HepG2 (cell line): ENCODE results near the gene PWWP2A. TPM values are rescaled to one million over a fixed set of nuclear protein-coding genes. Genes with fewer than 3 reads are reported as not detected.

Experiments
- ATAC-seq: fragments of 200-7000 bp; cut with Tn5 transposase; 3 replicates; pipeline ENCODE4 v1.9.1; 2020; ENCODE audit warnings: mild to moderate bottlenecking, moderate library complexity
- Bru-seq: library from RNA; stranded (reverse); fragments of 400-500 nt; gene quantifications from one replicate; lab custom pipeline; 2021; lab: Mats Ljungman, UMichigan
- BruChase-seq, 2 experiments: library from RNA; stranded (reverse); fragments of 400-500 nt; gene quantifications; one replicate each; lab custom pipeline; 2021; lab: Mats Ljungman, UMichigan
- BruUV-seq: library from RNA; stranded (reverse); fragments of 400-500 nt; replicated peaks from 2 replicates; lab custom pipeline; 2021; lab: Mats Ljungman, UMichigan
- CTCF ChIA-PET: fragments of 300-600 bp; formaldehyde crosslinking; extraction: SDS; loops from one replicate; lab custom pipeline; 2021; ENCODE audit warnings: low total read pairs, inconsistent platforms, low intra/inter-chr PET ratio; lab: Yijun Ruan, JAX
- POLR2A ChIA-PET: fragments of 350-600 bp; sonication (Branson Sonifier 250); formaldehyde crosslinking; loops from one replicate; lab custom pipeline; 2020; ENCODE audit warnings: antibody characterized with exemption, inconsistent platforms; lab: Yijun Ruan, JAX
- DNase-seq: peaks from one replicate; pipeline ENCODE4 v3.0.0-alpha.2; 2015; ENCODE audit warnings: low spot score
- FAIRE-seq: peaks from 3 replicates; lab custom pipeline; 2011; peaks lifted over from hg19 to GRCh38; lab: Jason Lieb, UNC
- H2AFZ ChIP-seq: one replicate; pipeline ENCODE4 v1.6.1; 2011; ENCODE audit warnings: low read length, inconsistent platforms
- H3K27ac ChIP-seq: fragments of 300-600 bp; 3 replicates; pipeline ENCODE4 v1.8.0; 2011; ENCODE audit warnings: mixed run types, mild to moderate bottlenecking, mixed read lengths, low read length, inconsistent platforms; ENCODE audit not compliant: insufficient read depth; ENCODE audit errors: extremely low read length
- H3K27me3 ChIP-seq, 2 experiments: fragments of 200-600 bp in 1 of 2; 2 replicates in 1 of 2; 3 replicates in 1 of 2; pipeline versions ENCODE4 v1.6.0 to v1.8.0; 2011; ENCODE audit warnings: low read length in 2 of 2, mild to moderate bottlenecking in 2 of 2, moderate library complexity in 2 of 2, inconsistent platforms in 1 of 2; ENCODE audit not compliant: insufficient read depth in 2 of 2, control insufficient read depth in 1 of 2
- H3K36me3 ChIP-seq, 2 experiments: fragments of 200-600 bp in 1 of 2; replicated peaks in 1 of 2; 2 replicates in 1 of 2; 3 replicates in 1 of 2; pipeline versions ENCODE4 v1.5.1 to v1.8.0; 2011; ENCODE audit warnings: low read length in 2 of 2, inconsistent platforms in 1 of 2; ENCODE audit not compliant: insufficient read depth in 2 of 2, control insufficient read depth in 1 of 2
- H3K4me1 ChIP-seq: 2 replicates; pipeline ENCODE4 v1.5.1; 2012; ENCODE audit warnings: low read length, inconsistent platforms; ENCODE audit not compliant: insufficient read depth
- H3K4me2 ChIP-seq: 2 replicates; pipeline ENCODE4 v1.6.0; 2011; ENCODE audit warnings: low read depth, low read length, inconsistent platforms
- H3K4me3 ChIP-seq, 3 experiments: fragments of 200-600 bp in 1 of 3; sonication (generic), shearing (Covaris generic) in 1 of 3; replicated peaks in 1 of 3; 2 replicates each; pipeline ENCODE4 v1.5.1; 2011 to 2016; ENCODE audit warnings: low read length in 3 of 3, inconsistent platforms in 2 of 3, low read depth in 2 of 3, mild to moderate bottlenecking in 2 of 3, control low read depth in 1 of 3, mixed read lengths in 1 of 3; ENCODE audit not compliant: insufficient read depth in 1 of 3
- H3K79me2 ChIP-seq: one replicate; pipeline ENCODE4 v1.6.1; 2011; ENCODE audit warnings: low read length, inconsistent platforms; ENCODE audit not compliant: insufficient read depth
- H3K9ac ChIP-seq: 2 replicates; pipeline ENCODE4 v1.6.0; 2011; ENCODE audit warnings: mild to moderate bottlenecking, low read depth, low read length, inconsistent platforms; ENCODE audit not compliant: insufficient read depth
- H3K9me3 ChIP-seq: 2 replicates; pipeline ENCODE4 v1.5.1; 2012; ENCODE audit warnings: mild to moderate bottlenecking, low read length
- H4K20me1 ChIP-seq: 2 replicates; pipeline ENCODE4 v1.6.0; 2011; ENCODE audit warnings: inconsistent platforms, mild to moderate bottlenecking, low read length, moderate library complexity; ENCODE audit not compliant: insufficient read depth
- AKNA ChIP-seq: sonication (generic); formaldehyde crosslinking; IDR thresholded peaks from 2 replicates; pipeline ENCODE4 v1.4.0; 2020; ENCODE audit warnings: missing genetic modification reagents, borderline replicate concordance
- SPEN ChIP-seq: sonication (generic); formaldehyde crosslinking; IDR thresholded peaks from 2 replicates; pipeline ENCODE4 v1.5.1; 2020; ENCODE audit warnings: low read depth, mild to moderate bottlenecking, missing genetic modification reagents
- WGBS: methylation state at CpG from one replicate; pipeline ENCODE4 v1.1.6; 2017; ENCODE audit warnings: low lambda C conversion rate; 5-methylcytosine and 5-hydroxymethylcytosine counted together
- in situ Hi-C: cut with HindIII; loops from 2 replicates; pipeline ENCODE4 v1.10.0; 2017; ENCODE audit warnings: low pct_unique_long_range_greater_than_20kb; ENCODE audit not compliant: extremely low pct_ligation_motif_present
- intact Hi-C: fragments of 100-400 bp; cut with micrococcal nuclease; formaldehyde crosslinking; loops from one replicate; pipeline ENCODE4 v1.10.0; 2022; ENCODE audit not compliant: unreplicated experiment
- long read RNA-seq, 2 experiments: library from RNA in 1 of 2; library from polyadenylated mRNA in 1 of 2; stranded (forward) in 1 of 2; unstranded in 1 of 2; transcript quantifications; one replicate each; pipeline ENCODE4 v2.0.0, GENCODE V29; 2019 to 2022
- polyA minus RNA-seq, 3 experiments: library from RNA; depleted of rRNA, polyadenylated mRNA; stranded (reverse); fragments of >200 nt; gene quantifications; 2 replicates each; pipeline ENCODE4 v1.2.3, GENCODE V29; 2011; ENCODE audit warnings: low replicate concordance in 1 of 3
- polyA plus RNA-seq, 8 experiments: library from polyadenylated mRNA; depleted of rRNA in 3 of 8; stranded (reverse) in 7 of 8; unstranded in 1 of 8; fragments of >200 nt; fragmentation: Illumina TruSeq in 4 of 8; extraction: Trizol in 4 of 8; gene quantifications; 2 replicates each; pipeline versions ENCODE4 v1.2.1 to v1.2.3, GENCODE V29; 2011 to 2016; ENCODE audit warnings: low read depth in 4 of 8, missing spikeins in 1 of 8, mixed read lengths in 1 of 8; ENCODE audit not compliant: insufficient read depth in 1 of 8
- total RNA-seq, 5 experiments: library from RNA; depleted of rRNA; stranded (reverse); fragments of >200 nt; fragmentation: Illumina TruSeq; extraction: Trizol; gene quantifications; 2 replicates each; pipeline ENCODE4 v1.2.3, GENCODE V29; 2016; ENCODE audit warnings: low read depth in 1 of 5
- TF ChIP-seq, protein P1 (sequence below): sonication (generic); formaldehyde crosslinking; IDR thresholded peaks from 2 replicates; pipeline ENCODE4 v1.5.0; 2020; ENCODE audit warnings: missing genetic modification reagents
- TF ChIP-seq, protein P2 (sequence below): sonication (generic); formaldehyde crosslinking; IDR thresholded peaks from 2 replicates; pipeline ENCODE4 v1.8.0; 2023; ENCODE audit warnings: mild to moderate bottlenecking, missing genetic modification reagents

Gene PWWP2A, protein sequence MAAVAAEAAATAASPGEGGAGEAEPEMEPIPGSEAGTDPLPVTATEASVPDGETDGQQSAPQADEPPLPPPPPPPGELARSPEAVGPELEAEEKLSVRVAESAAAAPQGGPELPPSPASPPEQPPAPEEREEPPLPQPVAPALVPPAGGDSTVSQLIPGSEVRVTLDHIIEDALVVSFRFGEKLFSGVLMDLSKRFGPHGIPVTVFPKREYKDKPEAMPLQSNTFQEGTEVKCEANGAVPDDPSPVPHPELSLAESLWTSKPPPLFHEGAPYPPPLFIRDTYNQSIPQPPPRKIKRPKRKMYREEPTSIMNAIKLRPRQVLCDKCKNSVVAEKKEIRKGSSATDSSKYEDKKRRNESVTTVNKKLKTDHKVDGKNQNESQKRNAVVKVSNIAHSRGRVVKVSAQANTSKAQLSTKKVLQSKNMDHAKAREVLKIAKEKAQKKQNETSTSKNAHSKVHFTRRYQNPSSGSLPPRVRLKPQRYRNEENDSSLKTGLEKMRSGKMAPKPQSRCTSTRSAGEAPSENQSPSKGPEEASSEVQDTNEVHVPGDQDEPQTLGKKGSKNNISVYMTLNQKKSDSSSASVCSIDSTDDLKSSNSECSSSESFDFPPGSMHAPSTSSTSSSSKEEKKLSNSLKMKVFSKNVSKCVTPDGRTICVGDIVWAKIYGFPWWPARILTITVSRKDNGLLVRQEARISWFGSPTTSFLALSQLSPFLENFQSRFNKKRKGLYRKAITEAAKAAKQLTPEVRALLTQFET
- total RNA-seq (2016; rRNA removed; fragmentation: Illumina TruSeq; extraction: Trizol) = 16.9 and 23.9 TPM in 2 replicates
- 6.1 and 9.3 TPM in 2 replicates for total RNA-seq (2016; cell fraction: cytosol; rRNA removed; fragmentation: Illumina TruSeq; extraction: Trizol; ENCODE audit: low read depth)
- total RNA-seq (2016; cell fraction: insoluble cytoplasmic fraction; rRNA removed; fragmentation: Illumina TruSeq; extraction: Trizol) = 17.5 and 18.4 TPM in 2 replicates
- total RNA-seq (2016; cell fraction: membrane; rRNA removed; fragmentation: Illumina TruSeq; extraction: Trizol) = 8.8 and 11.2 TPM in 2 replicates
- total RNA-seq (2016; cell fraction: nucleus; rRNA removed; fragmentation: Illumina TruSeq; extraction: Trizol) = 15.6 and 18.9 TPM in 2 replicates
- 5.0 and 7.3 TPM in 2 replicates for polyA plus RNA-seq (2011; rRNA removed)
- polyA plus RNA-seq (2011; cell fraction: cytosol; rRNA removed) = 3.7 and 4.1 TPM in 2 replicates
- polyA plus RNA-seq (2011; cell fraction: nucleus; rRNA removed) = 4.2 and 5.2 TPM in 2 replicates
- 7.9 and 8.8 TPM in 2 replicates for polyA plus RNA-seq (2012)
- 0.55 and 0.70 TPM in 2 replicates for polyA plus RNA-seq (2016; cell fraction: cytosol; fragmentation: Illumina TruSeq; extraction: Trizol; ENCODE audit: low read depth)
- 16.1 and 17.0 TPM in 2 replicates for polyA plus RNA-seq (2016; cell fraction: insoluble cytoplasmic fraction; fragmentation: Illumina TruSeq; extraction: Trizol; ENCODE audit: low read depth)
- 2.7 and 2.9 TPM in 2 replicates for polyA plus RNA-seq (2016; cell fraction: membrane; fragmentation: Illumina TruSeq; extraction: Trizol; ENCODE audit: low read depth)
- polyA plus RNA-seq (2016; cell fraction: nucleus; fragmentation: Illumina TruSeq; extraction: Trizol; ENCODE audit: insufficient read depth, low read depth) = 21.8 and 26.9 TPM in 2 replicates
- polyA minus RNA-seq (2011; rRNA and poly(A)+ RNA removed; ENCODE audit: low replicate concordance) = 8.6 and 19.9 TPM in 2 replicates
- polyA minus RNA-seq (2011; cell fraction: cytosol; rRNA and poly(A)+ RNA removed) = 4.2 and 6.6 TPM in 2 replicates
- polyA minus RNA-seq (2011; cell fraction: nucleus; rRNA and poly(A)+ RNA removed) = 8.5 and 11.8 TPM in 2 replicates
- percentile 73 among the genes with signal in this experiment for Bru-seq, nascent RNA
- BruChase-seq, experiment 1, labeled RNA remaining after a 6-hour chase = percentile 77 among the genes with signal in this experiment
- percentile 82 among the genes with signal in this experiment for BruChase-seq, experiment 2, labeled RNA remaining after a 2-hour chase
- long read RNA-seq, experiment 1, partial matches to known transcripts = 0 of 4 reads
- long read RNA-seq, experiment 1, other reads (novel, unspliced or antisense) = 0 of 4 reads
- long read RNA-seq, experiment 2, partial matches to known transcripts = 0 of 6 reads
- long read RNA-seq, experiment 2, other reads (novel, unspliced or antisense) = 4 of 6 reads

DNA sequence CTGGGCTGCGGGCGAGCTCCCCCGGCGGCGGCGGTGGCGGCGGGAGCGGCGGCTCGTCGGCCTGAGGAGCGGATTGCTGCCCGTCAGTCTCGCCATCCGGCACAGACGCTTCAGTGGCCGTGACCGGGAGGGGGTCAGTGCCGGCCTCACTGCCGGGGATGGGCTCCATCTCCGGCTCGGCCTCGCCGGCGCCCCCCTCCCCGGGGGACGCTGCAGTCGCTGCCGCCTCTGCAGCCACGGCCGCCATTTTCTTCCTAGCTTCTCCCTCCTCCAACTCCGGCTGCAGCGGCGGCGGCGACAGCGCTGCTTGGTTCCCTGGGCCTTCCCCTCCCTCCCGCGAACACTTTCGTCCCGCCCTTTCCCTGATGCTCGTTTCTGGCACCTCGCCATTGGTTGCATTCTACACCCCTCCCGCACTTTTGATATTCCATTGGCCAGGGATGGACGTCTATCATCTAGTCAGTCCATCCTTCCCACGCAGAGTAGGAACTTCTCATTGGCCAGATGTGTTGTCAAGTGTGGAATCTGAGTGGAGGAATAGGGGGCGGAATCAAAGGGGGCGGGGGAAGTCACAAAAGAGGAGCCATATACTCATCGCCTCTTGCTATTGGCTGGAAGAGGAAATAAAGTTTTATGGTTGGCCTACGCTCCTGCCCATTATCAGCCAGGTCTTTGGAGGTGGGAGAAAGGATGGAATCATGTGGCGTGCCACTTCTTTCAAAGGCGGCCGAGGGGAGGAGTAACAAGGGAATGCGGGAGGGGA lies at the start of gene PWWP2A:
Gene PWWP2A (minus strand): TSS at position 309 of the 763 bp plus-strand sequence. CDS start 62 bp downstream, at position 247.
- Histone ChIP-seq H2AFZ (peak within 1 kb of the TSS; percentile 30), H3K9ac (peak within 1 kb of the TSS; percentile 92), H3K27me3 (no peaks in the 10 kb centered on the region), H4K20me1 (no peaks in the 10 kb centered on the region), H3K4me2 (peak within 1 kb of the TSS; percentile 73), H3K4me1 (peaks cover 17% of the 10 kb centered on the region), H3K79me2 (peaks cover 9% of the 10 kb centered on the region), H3K27ac (peak within 1 kb of the TSS; percentile 87), H3K4me3 (peak within 1 kb of the TSS; percentile 81 to 94 (median 91)), H3K9me3 (no peaks in the 10 kb centered on the region), H3K36me3 (peaks cover 0 to 2% of the 10 kb centered on the region in 2 experiments; a peak in 1 of 5 replicates)
- POLR2A ChIA-PET = interaction anchor here (0.6 to 1.6 kb wide), 10 partner anchors 8 to 358 kb away, joined by 3 to 5 read pairs (median 4); partner anchors contain the start of genes SLU7 and TTC1
- DNase-seq = peak; percentile 100
- in situ Hi-C loops (no loop called here), intact Hi-C loops (loop anchor here (1.0 to 5.0 kb wide), 2 partner anchors 48 to 110 kb away; partner anchors contain the start of gene TTC1)
- no TSS peak for BruUV-seq
- under 1% methylated on average over 23 of the region's 55 CpGs for WGBS
- CTCF ChIA-PET = no interaction called here
- peak; percentile 99 for FAIRE-seq
- peak; percentile 96 for ATAC-seq
- TF ChIP-seq SPEN (CRISPR knock-in tag) (peak; percentile 42; the same call in 1 of the 2 replicates), AKNA (CRISPR knock-in tag) (no peak)
- TF ChIP-seq, protein P1, sequence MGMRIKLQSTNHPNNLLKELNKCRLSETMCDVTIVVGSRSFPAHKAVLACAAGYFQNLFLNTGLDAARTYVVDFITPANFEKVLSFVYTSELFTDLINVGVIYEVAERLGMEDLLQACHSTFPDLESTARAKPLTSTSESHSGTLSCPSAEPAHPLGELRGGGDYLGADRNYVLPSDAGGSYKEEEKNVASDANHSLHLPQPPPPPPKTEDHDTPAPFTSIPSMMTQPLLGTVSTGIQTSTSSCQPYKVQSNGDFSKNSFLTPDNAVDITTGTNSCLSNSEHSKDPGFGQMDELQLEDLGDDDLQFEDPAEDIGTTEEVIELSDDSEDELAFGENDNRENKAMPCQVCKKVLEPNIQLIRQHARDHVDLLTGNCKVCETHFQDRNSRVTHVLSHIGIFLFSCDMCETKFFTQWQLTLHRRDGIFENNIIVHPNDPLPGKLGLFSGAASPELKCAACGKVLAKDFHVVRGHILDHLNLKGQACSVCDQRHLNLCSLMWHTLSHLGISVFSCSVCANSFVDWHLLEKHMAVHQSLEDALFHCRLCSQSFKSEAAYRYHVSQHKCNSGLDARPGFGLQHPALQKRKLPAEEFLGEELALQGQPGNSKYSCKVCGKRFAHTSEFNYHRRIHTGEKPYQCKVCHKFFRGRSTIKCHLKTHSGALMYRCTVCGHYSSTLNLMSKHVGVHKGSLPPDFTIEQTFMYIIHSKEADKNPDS (CRISPR knock-in tag) = no peak
- TF ChIP-seq, protein P2, sequence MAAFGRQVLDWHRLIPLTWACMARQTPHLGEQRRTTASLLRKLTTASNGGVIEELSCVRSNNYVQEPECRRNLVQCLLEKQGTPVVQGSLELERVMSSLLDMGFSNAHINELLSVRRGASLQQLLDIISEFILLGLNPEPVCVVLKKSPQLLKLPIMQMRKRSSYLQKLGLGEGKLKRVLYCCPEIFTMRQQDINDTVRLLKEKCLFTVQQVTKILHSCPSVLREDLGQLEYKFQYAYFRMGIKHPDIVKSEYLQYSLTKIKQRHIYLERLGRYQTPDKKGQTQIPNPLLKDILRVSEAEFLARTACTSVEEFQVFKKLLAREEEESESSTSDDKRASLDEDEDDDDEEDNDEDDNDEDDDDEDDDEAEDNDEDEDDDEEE = no peak
